ENCODE data around the gene GRAP2. TPM values are rescaled to one million over a fixed set of nuclear protein-coding genes. Genes with fewer than 3 reads are reported as not detected.

Gene GRAP2
- total and polyA plus RNA-seq, 2 of the 8 experiments (the other 6 are each of a cell fraction or from before 2014, with no cell fraction given), result 0.08 TPM; not detected in 1

DNA sequence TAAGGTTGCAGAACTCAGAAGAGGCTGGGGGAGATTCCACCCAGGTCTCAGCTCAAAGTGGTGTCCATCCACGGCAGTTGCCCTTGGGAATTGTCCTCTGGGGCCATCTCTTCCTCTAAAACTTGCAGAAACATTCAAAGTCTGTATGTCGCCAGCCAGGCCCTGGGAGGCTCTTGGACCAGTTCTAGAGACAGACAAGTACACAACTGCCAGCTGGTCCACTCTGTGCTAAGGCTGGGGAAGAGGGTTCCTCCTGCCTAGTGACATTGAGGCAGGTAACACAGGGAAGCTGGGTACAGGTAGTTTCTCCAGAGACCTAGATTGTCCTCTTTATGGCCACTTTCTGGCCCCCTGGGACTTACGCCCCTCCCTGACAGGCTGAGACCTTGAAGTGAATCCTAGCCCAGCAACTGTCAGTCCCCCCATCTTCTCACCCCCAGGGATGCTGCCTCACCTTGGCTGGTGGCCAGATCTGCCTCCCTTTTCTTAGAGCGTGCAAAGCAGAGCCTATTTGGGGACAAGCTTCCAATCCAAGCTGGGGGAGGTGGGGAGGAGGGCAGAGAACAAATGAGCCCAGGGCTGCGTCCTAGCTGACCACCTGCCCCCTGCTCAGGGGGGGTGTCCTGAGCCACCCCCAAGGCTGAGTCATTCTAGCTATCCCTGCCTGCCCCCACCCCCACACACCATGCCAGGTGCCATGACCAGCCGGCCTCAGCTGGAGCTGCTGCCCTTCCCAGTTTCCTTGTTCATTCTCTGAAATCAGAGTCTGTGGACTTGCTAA is 102.2 kb downstream of the GRAP2 start (continued):
- TF ChIP-seq HDAC2 (IDR thresholded peaks at IDR 0.05; ENCODE audit: borderline replicate concordance in 1 of 2, low read depth in 2 of 2, low read length in 2 of 2) (no peak), GTF2F1 (IDR thresholded peaks at IDR 0.05; ENCODE audit: borderline replicate concordance, low read depth, low read length) (no peak), ZNF274 (IDR thresholded peaks at IDR 0.05; ENCODE audit: borderline replicate concordance, extremely low read depth, low read length) (no peak), KDM1A (IDR thresholded peaks at IDR 0.05; ENCODE audit: borderline replicate concordance, low read length) (no peak), EZH2 (IDR thresholded peaks at IDR 0.05; ENCODE audit: low read depth, low read length, severe bottlenecking) (no peak), BCL11A (IDR thresholded peaks at IDR 0.05; ENCODE audit: low read depth in 2 of 2, low read length in 2 of 2) (no peak), NRF1 (IDR thresholded peaks at IDR 0.05; ENCODE audit: low read depth, low read length) (no peak), SAP30 (IDR thresholded peaks at IDR 0.05; ENCODE audit: insufficient read depth, insufficient replicate concordance, low read length) (no peak)

Measured in H1 (cell line).